Fibroblast of peridontal ligament (primary cell): ENCODE results near the gene CLIC2.
"Not testable (repeated sequence)": the region's sequence is repeated elsewhere in the genome, so short reads cannot be mapped to it uniquely, and the experiment has no call there.

ENCODE experiments used
- DNase-seq: peaks from one replicate; pipeline ENCODE4 v3.0.0-alpha.2; 2010; ENCODE audit errors: extremely low read depth

The CLIC2 gene

DNA sequence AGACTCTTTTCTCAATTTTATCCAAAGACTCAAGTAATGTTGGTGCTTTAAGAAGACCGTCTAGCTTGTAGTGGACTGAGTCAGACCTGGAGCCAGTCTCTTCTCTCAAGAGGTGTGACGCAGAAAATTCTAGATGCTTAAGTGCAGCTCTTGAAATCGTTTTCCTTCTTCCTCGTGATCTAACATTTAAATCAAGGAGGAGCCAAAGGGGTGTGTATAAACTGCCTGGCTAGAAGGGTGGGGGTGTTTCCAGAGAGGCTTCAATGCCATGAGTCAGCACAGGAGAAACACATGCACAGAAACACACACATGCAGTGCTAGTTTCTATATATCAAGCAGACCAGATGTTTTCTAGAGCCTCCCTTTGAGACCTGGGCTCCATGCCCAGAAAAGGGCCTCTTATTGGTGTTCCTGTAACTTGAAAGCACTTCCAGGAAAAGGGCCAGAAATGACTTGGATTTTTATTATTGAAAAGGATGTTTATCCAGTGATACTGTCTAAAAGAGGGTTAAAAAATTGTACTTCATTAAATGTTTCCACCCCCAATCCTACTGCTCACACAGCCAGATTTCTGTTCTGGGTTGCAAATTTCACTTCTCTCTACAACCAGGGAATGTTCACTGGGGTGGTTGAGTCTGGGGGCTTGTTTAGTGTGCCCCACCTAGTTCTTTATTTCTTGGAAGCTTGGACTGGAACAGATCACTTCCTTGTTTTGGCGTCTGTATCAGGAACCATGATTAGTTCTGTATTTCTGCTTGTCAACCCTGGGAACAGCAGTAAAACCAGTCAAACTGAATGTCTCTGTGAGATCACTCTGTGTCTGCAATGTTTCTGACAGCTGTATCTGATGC lies at the start of gene CLIC2:
CLIC2 (minus strand) TSS at position 129 of the 851 bp plus-strand sequence. CDS start 187 bp downstream, outside the sequence.
- peak; percentile 82 for DNase-seq

DNA sequence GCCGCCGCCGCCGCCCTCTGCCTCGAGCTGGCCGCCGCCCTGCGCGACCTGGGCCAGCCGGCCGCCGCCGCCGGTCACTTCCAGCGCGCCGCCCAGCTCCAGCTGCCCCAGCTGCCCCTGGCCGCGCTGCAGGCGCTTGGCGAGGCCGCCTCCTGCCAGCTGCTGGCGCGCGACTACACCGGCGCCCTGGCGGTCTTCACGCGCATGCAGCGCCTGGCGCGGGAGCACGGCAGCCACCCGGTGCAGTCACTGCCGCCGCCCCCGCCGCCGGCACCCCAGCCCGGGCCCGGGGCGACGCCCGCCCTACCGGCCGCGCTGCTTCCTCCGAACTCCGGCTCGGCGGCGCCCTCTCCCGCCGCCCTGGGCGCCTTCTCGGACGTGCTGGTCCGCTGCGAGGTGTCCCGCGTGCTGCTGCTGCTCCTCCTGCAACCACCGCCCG lies 48.1 kb upstream of the CLIC2 start:
- DNase-seq, result not testable (repeated sequence)

DNA sequence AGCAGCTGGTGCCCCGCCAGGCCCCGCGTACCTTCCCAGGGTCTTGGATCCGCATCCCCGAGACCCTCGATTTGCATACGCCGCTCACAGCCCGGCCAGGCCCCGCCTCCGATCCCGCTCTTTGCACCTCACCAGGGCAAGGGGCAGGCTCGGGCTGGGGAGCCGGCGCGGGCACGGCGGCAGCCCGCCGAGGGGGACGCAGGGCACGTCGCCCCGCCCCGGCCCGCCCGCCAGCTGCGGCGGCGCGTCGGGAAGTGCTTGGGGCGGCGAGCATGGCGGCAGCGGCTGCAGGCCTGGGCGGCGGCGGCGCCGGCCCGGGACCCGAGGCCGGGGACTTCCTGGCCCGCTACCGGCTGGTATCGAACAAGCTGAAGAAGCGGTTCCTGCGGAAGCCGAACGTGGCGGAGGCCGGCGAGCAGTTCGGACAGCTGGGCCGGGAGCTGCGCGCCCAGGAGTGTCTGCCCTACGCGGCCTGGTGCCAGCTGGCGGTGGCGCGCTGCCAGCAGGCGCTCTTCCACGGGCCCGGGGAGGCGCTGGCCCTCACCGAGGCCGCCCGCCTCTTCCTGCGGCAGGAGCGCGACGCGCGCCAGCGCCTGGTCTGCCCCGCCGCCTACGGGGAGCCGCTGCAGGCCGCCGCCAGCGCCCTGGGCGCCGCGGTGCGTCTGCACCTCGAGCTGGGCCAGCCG lies 47.6 kb upstream of the CLIC2 start, which contains the start of gene F8A2:
F8A2 (plus strand) TSS at position 253 of the 686 bp plus-strand sequence; CDS start at position 273, 20 bp downstream.
- not testable (repeated sequence) for DNase-seq

DNA sequence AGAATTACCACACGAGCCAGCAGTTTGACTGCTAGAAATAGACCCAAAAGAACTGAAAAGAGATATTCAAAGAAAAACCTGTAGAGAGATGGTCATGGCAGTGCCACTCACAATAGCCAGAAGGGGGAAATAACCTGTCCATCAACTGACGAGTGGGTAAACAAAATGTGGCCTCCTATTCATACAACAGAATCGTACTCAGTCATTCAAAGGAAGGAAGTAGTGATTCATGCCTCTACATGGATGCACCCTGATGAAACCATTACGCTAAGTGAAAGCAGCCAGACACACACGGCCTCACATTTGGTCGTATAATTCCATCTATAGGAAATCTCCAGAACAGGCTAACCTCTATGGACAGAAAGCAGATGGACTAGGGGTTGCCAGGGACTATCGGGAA lies 45.4 kb upstream of the CLIC2 start:
- DNase-seq, result not testable (repeated sequence)

DNA sequence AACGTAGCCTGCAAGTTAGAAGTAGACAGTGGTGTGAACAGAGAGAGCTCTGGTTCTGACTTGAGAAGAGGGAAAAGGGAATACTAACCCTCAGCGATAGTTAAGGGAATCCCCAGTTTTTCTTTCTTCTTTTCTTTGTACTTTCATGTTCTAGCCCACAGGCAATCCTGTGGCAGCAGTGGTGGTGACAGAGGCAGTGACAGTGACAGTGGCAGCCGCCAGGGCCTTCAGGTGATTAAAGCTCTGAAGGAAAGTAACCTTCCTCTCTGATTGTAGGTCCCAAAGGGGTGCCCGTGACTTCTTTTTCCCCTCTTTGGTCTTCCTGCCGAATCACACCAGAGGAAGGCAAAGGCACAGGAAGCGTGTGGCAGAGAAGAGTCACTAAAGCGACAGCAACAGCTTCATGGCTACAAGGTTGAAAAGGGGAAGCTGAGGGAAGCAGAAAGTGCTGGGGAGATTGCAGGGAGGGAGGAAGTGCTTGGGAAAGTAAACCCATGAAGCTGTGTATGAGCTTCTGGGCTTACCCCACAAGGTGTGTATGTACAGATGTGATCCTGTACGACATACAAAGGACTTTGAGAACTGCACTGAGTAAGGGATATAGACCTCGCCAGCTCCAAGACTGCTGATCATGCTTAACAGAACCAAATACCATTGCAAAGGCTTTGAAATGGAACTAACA lies 39.5 kb upstream of the CLIC2 start:
- DNase-seq, result not testable (repeated sequence)

DNA sequence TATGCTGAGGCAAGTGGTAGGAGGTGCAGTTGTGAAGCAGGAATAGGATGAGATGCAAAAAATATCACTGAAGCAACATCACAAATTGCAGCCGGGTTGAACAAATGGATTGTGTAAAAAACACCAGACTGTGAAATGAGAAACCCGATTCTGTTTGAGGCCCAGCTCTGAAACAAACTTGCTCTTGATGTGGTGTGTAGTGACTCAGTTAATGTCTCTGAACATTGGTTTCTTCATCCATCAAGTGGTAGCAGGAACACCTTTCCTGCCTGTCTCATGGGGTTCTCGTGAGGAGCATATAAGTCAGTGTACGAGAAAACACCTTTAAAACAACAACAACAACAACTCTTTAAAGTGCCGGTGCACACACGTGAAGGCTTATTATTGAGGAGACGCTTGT lies 29.3 kb upstream of the CLIC2 start:
- not testable (repeated sequence) for DNase-seq

DNA sequence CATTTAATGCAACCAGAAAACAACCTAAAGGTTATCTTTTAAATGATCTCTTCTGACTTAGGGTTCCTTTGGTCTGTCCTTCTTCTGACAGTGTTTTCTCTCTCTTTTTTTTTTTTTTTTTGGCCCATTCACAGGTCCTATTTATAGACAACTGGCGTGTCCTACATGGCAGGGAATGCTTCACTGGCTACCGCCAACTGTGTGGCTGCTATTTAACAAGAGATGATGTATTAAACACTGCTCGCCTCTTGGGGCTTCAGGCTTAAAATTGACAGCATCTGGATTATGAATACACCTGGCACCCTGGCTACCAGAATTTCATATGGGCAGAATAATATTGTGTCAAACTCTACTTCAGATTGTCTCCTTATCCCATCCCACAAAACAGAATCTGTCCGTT lies 15.0 kb upstream of the CLIC2 start:
- DNase-seq, result not testable (repeated sequence)

DNA sequence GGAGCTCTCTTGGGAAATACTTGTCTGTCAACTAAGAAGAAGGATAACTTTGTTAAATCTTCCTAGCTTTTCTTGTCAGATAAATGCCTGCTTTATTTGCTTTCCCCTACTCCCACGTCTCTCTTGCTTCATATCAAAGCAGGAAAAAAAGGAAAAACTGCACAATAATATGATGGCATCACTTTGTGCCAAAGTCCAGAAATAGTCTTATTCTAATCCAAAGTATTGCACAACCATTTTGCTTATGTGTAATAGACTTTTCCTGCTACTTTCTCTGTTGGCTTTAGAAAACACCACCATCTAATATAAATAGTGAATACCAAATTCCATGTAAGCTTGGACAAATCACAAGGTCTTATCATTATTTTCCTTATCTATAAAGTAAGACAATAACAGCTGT lies 11.3 kb upstream of the CLIC2 start:
- not testable (repeated sequence) for DNase-seq

DNA sequence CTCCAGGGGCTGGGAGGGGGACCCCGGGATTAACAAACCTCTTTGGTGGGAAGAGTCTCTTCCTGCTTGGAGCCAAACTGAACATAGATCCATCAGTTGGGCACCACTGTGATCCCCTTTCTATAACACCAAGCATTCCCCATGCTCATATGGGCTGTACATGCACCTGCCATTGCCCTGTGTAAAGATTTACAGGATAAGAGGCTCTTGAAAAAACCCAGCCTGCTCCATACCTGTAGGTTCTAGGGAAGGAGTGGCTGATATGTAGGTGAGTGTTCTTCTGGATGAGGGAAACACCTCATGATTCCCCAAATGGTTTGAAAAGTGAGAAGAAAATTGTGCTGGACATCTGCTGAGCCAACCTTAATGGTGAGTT lies 911 bp upstream of the CLIC2 start:
- not testable (repeated sequence) for DNase-seq

DNA sequence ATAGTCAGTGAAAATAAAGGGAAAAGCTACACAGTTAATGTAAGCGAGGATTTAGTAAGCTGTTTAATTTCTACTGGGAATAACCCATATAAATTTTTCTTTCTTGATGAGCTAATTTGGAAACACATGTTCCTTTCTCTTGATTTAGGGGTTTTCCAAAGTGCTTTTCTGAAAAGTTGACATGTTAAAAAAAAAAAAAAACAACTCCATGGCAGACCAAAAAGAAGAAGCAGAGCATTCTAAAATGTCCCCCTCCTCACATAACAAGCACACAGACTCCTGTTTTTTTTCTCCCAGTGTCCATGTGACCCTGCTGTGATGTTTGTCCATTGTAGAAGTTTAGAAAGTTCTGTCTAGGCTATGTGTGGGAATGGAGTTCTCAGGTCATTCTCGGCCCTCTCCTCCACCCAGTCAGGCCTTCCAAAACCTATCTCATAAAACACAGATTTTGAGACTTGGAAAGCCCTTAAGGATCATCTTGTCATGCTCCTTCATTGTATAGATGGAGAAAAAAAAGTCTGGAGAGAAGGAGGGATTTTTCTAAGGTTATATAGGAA lies 792 bp downstream of the CLIC2 start:
- no peak for DNase-seq

DNA sequence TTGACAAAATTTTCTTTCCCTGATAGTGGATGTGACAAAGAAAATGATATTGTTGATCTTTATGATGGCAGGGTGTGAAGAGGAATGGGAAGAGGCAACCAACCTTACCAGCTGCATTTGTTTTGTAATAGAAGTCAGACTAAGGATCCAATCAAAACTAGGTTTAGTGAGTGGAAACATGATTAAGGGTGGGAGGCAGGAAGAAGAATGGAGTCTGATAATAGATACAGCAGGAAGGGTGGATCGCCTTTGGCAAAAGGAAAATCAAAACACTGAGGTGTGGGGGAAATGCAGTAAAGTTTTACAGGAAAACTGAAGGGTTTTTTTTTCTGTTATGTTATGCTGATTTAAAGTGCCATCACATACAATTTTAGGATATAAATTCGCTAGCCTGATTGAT lies 3.4 kb downstream of the CLIC2 start:
- DNase-seq, result no peak

DNA sequence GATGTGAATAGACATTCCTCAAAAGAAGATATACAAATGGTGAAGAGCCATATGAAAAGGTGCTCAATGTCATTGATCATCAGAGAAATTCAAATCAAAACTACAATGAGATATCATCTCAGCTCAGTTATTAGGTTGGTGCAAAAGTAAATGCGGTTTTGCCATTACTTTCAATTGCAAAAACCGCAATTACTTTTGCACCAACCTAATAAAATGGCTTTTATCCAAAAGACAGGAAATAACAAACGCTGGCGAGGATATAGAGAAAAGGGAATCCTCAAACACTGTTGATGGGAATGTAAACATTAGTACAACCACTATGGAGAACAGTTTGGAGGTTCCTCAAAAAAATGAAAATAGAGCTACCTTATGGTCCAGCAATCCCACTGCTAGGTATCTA lies 5.1 kb downstream of the CLIC2 start:
- DNase-seq, result no peak

DNA sequence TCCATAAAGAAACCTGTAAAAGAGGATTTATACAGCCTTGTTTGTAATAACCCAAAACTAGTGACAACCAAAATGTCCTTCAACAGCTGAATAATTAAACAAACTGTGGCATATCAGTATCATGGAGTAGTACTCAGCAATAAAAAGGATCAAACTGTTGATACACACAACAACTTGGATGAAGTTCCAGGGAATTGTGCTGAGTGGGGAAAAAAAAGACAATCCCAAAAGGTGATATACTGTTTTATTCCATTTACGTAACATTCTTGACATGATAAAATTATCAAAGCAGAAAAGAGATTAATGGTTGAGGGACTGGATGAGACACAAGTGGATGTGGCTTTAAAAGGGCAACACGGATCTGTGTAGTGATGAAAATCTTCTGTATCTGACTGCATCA lies 7.8 kb downstream of the CLIC2 start:
- DNase-seq, result no peak

DNA sequence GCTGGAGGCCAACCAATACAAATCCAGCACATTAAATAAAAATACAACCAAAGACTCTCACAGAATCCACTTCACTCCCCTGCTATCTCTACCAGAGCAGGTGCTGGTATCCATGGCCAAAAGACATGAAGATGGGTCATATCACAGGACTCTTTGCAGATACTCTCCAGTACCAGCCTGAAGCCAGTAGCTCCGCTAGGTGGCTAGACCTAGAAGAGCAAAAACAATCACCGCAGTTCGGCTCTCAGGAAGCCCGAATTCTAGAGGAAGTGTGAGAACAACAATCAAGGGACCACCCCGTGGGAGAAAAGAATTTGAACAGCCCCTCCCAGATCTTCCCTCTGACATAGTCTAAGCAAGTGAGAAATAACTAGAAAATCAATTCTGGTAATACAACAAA lies 20.2 kb downstream of the CLIC2 start:
- DNase-seq, result no peak

DNA sequence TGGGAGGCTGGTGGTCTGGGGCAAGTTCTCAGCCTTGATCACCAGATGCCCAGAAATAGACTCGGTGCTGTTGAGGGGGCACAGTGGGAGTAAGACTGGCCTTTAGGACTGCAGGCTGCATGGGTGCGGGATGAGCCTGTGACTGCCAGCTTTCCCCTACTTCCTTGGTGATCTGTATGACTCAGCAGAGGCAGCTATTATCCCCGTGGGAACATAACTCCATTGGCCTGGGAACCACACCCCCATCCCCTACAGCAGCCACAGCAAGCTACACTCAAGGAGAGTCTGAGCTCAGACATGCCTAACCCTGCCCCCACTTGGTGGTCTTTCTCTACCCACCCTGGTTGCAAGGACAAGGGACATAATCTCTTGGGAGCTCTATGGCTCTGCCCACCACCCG lies 20.6 kb downstream of the CLIC2 start:
- no peak for DNase-seq

DNA sequence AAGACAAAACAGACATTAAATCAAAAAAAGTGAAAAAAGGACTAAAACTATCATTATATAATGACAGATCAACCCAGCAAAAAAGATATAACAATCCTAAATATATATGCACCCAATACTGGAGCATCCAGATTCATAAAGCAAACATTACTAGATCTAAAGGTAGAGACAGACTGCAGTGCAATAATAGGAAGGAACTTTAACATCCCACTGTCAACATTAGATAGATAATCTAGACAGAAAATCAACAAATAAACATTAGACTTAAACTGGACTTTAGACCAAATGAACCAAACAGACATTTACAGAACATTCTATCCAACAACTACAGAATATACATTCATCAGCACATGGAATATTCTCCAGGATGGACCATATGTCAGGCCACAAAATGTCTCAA lies 40.6 kb downstream of the CLIC2 start:
- no peak for DNase-seq

DNA sequence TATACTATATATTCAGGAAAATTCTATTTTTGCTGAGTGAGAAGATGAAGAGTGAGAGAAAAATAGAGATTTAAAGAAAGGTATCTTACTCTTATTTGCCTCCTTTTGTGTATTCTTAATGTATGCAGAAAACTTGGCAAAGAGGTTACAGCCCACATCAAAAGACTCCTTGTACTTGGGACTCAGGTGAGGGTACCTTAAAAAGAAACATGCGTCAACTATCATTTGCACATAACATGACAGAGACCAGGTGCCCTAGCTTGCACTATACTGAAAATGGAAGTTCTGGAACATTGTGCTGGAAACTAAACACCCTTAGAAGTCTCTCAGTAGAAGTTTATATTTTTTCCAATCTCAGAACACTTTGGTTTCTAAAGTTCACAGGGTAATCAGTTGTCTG lies 54.5 kb downstream of the CLIC2 start:
- DNase-seq, result no peak

DNA sequence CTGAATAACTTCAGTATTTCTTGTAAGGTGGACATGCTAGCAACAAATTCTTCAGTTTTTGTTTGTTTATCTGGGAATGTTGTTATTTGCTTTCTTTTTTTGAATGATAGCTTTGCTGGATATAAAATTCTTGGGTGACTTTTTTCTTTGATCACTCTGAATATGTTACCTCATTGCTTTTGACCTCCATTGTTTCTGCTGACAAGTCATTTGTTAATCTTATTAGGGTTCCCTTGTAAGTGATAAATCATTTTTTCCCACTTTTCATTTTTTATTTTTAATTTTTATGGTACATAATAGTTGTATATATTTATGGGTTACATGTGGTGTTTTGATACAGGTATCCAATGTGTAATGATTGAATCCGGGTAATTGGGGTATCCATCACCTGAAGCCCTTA lies 63.4 kb downstream of the CLIC2 start:
- DNase-seq, result no peak

DNA sequence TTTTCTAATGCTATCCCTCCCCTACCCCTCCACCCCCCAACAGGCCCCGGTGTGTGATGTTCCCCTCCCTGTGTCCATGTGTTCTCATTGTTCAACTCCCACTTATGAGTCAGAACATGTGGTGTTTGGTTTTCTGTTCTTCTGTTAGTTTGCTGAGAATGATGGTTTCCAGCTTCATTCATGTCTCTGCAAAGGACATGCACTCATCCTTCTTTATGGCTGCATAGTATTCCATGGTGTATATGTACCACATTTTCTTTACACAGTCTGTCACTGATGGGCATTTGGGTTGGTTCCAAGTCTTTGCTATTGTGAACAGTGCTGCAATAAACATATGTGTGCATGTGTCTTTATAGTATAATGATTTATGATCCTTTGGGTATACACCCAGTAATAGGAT lies 66.4 kb downstream of the CLIC2 start:
- not testable (repeated sequence) for DNase-seq

DNA sequence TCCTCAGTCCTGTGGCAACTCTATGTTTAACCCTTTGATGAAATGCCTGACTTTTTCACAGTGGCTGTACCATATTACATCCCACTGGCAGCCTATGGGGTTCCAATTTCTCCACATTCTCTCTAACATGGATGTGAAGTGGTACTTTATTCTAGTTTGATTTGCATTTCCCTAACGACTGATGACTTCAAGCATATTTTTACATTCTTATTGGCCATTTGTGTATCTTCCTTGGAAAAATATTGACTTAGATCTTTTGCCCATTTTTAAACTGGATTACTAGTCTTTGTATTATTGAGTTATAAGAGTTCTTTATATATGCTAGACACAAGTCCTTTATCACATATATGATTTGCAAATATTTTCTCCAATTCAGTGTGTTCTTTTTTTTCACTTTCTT lies 68.0 kb downstream of the CLIC2 start:
- DNase-seq, result no peak

DNA sequence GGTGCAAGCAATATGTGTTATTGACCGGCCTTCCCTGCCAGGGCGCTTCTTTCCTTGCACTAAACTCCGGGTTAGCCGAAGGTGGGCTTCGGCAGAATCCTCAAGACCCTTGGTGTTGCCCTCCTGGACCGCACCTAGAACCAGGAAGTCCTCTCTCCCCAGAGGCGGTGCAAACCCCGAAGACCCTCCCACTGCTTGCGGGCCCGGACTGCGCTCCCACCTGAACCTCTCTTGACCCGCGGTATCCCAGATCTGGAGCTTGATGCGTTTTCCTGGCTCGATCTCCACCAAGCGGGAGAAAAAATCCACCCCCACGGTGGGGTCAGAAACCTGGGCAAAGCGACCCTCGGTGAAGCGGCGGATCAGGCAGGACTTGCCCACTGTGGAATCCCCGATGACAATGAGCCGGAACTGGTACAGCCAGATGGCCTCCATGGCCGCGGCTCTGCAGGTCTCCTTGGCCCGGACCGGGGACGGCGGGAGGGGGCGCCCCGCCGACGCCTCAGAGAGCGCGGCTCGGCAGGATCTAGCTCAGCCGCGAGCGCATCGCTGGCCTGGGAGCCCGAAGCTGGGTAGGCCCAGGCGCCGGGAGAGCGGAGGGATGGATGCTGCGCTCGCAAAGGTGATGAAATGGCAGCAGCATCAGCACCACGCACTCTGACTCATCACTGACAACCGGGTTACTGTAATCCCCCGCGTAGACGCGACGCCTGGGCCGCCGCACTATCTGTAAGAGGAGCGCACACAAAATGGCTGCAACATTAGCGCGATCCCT lies 70.4 kb downstream of the CLIC2 start, which contains the start of gene RAB39B:
RAB39B (minus strand) TSS at position 638 of the 775 bp plus-strand sequence; CDS start at position 435, 203 bp downstream.
- DNase-seq, result peak; percentile 48
